ENCODE measurements around the gene NFX1.
"Not testable (repeated sequence)": the region's sequence is repeated elsewhere in the genome, so short reads cannot be mapped to it uniquely, and the experiment has no call there.

NFX1 gene

DNA sequence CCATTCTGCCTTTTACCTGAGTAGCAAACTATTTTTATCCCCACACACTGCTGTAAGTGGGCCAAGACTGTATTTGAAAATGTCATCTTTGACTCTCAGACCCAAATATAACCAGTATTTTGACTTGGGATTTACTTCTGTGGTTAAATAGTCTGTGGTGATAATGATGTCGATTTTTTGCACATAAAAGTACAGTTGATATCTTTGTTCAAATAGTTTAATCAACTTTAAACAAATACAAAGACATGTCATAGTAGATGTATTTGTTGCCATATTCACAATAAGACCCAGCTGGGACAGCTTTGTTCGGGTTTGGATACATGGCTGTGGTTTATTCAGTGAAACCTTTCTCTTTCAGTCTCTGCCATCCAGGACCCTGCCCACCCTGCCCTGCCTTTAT, 20.4 kb downstream of the NFX1 start:
- DNase-seq (ENCODE audit: low spot score): no peak

DNA sequence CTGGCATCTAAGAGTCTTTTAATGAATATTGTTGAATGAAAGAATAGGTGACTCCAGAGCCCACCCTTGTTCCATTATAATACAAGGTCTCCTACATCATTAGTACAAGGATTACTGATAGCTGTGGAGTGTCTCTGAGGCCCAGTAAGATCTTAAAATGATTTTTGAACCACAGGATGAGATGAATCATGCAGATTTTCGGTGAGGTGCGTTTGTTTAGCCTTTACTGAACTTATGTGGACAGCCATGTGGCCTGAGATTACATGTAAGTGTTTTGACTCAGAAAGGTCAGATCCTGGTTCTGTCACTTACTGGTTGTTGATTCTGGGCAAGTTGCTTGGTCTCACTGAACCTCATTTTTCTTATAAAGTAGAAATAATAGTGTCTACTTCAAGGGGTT, 21.6 kb downstream of the NFX1 start:
- no peak for DNase-seq (ENCODE audit: low spot score)

DNA sequence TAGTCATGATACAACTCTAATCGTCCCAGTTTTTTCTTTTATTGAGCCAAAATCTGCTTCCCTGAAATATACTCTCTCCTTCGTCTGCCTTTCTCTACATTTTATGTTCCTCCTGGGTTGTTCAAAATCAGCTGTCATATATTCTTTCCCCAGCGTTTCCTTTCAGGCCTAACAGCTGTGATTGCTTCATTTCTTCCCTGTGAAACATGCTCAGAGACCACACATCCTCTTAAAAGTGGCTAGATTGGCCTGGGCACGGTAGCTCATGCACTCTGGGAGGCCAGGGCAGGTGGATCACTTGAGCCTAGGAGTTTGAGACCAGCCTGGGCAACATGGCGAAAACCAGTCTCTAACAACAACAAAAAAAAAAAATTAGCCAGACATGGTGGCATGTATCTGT, 25.1 kb downstream of the NFX1 start:
- no peak for DNase-seq (ENCODE audit: low spot score)

- not testable (repeated sequence) for DNase-seq (ENCODE audit: low spot score)
These were observed 26.8 kb downstream of the NFX1 start for GRCh38 chr9:33317136-33317535.

DNA sequence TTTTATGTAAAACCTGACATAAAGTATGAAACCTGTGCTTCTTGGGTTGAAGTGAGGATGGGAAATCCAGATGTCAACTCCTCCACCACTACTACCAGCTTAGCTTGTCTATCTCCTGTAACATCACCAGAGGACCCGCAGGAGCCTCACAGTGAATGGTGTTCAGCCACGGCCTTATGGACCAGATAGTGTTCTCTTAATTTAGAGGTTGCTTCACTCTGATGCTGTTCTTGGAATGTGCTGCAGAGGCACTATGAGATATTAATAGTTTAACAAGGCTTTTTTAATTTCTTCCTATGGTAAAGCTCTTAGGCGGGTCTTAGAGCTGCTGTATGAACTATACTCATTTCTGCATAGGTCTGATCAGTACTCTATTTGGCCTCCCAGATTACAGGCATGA, 27.9 kb downstream of the NFX1 start:
- no peak for DNase-seq (ENCODE audit: low spot score)

GRCh38 chr9:33318781-33319180, 28.5 kb downstream of the NFX1 start:
- no peak for DNase-seq (ENCODE audit: low spot score)

DNA sequence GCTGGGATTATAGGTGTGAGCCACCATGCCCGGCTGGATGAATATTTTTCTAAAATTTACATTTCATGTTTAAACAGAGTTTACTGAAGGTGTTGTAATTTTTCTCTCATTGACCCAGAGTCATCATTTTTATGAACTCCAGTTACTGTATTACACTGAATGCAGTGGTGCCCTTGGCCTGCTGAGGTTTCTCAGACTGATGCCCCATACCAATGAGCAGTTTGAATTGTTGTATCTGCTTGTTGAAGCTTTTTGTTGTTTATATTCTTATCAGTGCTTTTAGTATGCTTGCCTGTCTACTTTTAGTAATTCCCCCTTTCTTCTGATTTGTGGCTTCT, 29.9 kb downstream of the NFX1 start:
- no peak for DNase-seq (ENCODE audit: low spot score)

GRCh38 chr9:33320568-33321261, 30.4 kb downstream of the NFX1 start:
- no peak for DNase-seq (ENCODE audit: low spot score)

DNA sequence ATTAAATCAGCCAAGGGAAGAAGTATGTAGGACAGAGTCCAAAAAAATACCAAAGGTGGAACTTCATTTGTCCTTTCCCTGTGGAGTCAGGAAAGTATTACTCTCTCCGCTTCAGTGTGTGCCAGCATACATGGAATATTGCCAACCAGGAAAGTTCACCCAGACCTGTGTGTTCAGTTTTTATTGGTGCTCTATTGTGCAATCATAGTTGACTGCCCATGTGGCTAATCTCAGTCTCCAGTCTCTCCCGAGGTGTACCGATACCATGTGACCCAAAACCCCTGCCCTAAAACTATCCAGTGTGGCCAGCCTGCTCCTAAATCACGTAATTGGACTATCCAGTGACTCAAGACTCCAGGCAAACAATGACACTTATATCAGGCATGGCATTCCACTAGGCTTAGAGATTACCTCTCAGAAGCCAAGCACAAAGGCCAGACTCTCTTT, 38.8 kb downstream of the NFX1 start:
- DNase-seq (ENCODE audit: low spot score): no peak

- no peak for DNase-seq (ENCODE audit: low spot score)
These were observed 39.7 kb downstream of the NFX1 start for GRCh38 chr9:33329979-33330378.

DNA sequence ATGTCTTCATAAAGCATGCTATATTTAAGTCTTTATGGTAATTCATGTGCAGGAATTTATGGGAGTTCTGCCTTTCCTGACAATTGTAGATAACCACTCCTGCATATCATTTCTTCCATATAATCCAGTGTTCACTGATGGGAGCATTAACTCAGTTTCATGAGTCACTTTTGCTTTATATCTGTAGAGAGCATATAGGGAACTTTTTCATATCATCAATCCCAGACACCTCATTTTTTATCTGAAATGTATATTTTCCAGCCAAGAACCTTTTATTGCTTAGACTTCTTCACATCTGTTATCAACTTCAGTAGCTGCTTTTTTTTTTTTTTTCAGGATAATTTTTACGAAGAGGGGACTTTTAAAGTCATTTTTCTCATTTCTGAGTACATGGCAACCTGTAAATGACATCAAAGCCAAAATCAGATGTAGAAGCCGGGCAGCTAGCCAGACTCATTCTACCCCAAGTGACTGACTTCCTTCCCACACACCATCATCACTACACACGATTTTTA, 41.1 kb downstream of the NFX1 start:
- no peak for DNase-seq (ENCODE audit: low spot score)

GRCh38 chr9:33332011-33332410, 41.7 kb downstream of the NFX1 start:
- no peak for DNase-seq (ENCODE audit: low spot score)

GRCh38 chr9:33332956-33333355, 42.6 kb downstream of the NFX1 start:
- DNase-seq (ENCODE audit: low spot score): not testable (repeated sequence)

GRCh38 chr9:33340186-33340585, 49.9 kb downstream of the NFX1 start:
- no peak for DNase-seq (ENCODE audit: low spot score)

GRCh38 chr9:33341182-33341581, 50.9 kb downstream of the NFX1 start:
- no peak for DNase-seq (ENCODE audit: low spot score)

- DNase-seq (ENCODE audit: low spot score): no peak
These were observed 53.8 kb downstream of the NFX1 start for GRCh38 chr9:33344145-33344544.

DNA sequence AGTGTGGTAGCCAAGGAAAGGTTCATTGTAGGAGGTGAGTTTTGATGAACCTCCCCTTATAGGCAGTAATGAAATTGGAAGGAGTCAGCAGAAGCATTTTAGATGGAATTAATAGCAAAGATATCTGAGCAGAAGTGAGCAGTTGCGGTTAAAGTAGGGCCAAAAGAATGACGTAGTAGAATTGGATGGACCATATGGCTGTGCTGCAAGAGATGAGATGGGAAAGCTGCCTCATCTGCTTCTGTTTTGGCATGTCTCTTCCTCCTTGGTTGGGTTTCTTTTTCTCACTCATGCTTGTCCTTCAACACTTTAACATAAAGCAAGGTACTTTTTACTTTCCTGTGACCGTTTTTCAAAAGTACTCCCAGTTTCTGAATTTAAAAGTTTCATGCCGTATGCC, 56.2 kb downstream of the NFX1 start:
- DNase-seq (ENCODE audit: low spot score): no peak

GRCh38 chr9:33348998-33349397, 58.7 kb downstream of the NFX1 start:
- DNase-seq (ENCODE audit: low spot score): no peak

GRCh38 chr9:33349743-33350142, 59.4 kb downstream of the NFX1 start:
- DNase-seq (ENCODE audit: low spot score): no peak

- DNase-seq (ENCODE audit: low spot score): no peak
These were observed 60.0 kb downstream of the NFX1 start for GRCh38 chr9:33350310-33350709.

- no peak for DNase-seq (ENCODE audit: low spot score)
These were observed 61.2 kb downstream of the NFX1 start for GRCh38 chr9:33351547-33351946.

DNA sequence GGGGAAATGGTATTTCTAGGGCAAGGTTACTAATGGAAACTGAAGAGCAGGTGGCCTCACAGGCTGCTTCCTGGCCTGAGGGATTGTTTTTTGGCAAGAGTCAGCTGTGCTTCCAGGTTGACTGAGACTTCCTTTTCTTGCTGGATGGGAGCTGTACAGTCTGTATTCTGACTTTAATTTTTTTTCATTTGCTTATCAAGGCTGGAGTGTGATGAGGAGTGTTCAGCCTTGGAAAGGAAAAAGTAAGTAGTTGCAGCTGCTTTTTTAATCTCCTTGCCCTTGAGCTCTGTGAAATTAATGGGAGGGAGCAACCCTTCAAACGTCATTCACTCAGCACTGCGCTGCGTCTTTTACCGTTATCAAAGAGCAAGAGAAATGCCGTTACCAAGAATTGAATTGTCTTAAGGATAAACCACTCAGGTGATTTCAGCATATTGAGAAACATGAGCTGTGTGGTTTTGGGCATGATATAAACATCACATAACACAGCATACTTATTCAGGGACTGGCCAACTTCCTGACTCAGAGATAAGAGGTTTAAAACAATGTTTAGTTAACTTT, 64.4 kb downstream of the NFX1 start:
- no peak for DNase-seq (ENCODE audit: low spot score)

DNA sequence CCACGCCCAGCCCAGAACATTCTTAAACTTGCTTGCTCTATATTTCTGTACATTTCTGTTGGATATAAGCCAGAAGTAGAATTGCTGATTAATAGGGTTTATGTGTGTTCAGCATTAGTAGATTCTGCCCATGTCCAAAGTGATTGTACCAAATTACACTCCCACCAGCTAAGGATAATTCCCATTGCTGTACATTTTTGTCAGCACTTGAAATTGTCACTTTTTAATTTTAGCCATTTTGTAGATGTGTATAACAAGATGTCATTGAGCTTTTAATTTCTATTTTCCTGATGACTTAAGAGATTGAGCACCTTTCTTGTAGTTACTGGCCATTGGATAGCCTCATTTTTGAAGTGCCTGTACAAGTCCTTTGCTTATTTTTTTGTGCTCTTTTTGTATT, 65.6 kb downstream of the NFX1 start:
- DNase-seq (ENCODE audit: low spot score): no peak

DNA sequence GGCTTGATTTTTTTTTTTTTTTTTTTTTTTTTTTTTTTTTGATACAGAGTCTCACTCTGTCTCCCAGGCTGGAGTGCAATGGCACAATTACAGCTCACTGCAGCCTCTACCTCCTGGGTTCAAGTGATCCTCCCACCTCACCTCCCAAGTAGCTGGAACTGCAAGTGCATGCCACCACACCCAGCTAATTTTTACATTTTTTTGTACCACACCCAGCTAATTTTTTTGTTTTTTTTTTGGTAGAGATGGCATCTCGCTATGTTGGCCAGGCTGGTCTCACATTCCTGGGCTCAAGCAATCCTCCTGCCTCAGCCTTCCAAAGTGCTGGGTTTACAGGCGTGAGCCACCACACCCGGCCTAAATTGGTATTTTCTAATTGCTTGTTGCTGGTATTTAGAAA, 68.3 kb downstream of the NFX1 start:
- not testable (repeated sequence) for DNase-seq (ENCODE audit: low spot score)
